GM12892 (cell line): ENCODE measurements around the gene DYRK1B.
"Not testable (repeated sequence)": the region's sequence is repeated elsewhere in the genome, so short reads cannot be mapped to it uniquely, and the experiment has no call there.

Source experiments
- POLR2A ChIP-seq: IDR thresholded peaks from 2 replicates; pipeline ENCODE4 v1.6.1; 2011; ENCODE audit warnings: low read depth, low read length, control low read depth
- POLR2AphosphoS5 ChIP-seq: IDR thresholded peaks from 2 replicates; pipeline ENCODE4 v1.6.1; 2011; ENCODE audit warnings: low read depth, low read length, control low read depth
- TAF1 ChIP-seq: IDR thresholded peaks from 2 replicates; pipeline ENCODE4 v1.6.1; 2011; ENCODE audit warnings: low read depth, mild to moderate bottlenecking, control low read depth, low read length, borderline replicate concordance

- TF ChIP-seq POLR2A, TAF1, POLR2AphosphoS5: not testable (repeated sequence)
Measured at GRCh38 chr19:39814111-39814510, 19.9 kb downstream of the DYRK1B start.
